HG02763 (cell line): ENCODE measurements around the gene ANKMY2.

Experiments
- ATAC-seq: cut with Tn5 transposase; IDR thresholded peaks from one replicate; pipeline ENCODE4 v1.9.1; 2021; ENCODE audit warnings: mild to moderate bottlenecking, moderate library complexity; ENCODE audit not compliant: unreplicated experiment

Gene ANKMY2

DNA sequence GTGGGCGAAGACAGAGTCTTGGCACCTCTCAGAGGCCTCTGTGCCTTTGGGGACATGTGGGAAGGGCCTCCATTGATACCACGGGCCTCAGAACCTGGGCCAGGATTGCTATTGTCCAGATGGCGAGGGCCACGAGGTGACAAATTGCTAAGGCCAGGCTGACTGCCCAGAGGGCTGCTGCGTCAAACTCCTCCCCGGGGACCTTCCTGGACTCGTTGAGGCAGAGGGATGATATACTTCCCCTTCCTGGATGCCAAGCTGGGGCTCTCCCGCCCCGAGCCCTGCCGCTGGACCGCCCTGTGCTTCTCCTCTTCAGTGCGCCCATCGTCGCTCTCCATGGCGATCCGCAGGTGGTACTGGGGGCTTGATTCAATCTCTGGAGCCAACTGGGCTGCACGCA, 60.0 kb downstream of the ANKMY2 start:
- no peak for ATAC-seq

DNA sequence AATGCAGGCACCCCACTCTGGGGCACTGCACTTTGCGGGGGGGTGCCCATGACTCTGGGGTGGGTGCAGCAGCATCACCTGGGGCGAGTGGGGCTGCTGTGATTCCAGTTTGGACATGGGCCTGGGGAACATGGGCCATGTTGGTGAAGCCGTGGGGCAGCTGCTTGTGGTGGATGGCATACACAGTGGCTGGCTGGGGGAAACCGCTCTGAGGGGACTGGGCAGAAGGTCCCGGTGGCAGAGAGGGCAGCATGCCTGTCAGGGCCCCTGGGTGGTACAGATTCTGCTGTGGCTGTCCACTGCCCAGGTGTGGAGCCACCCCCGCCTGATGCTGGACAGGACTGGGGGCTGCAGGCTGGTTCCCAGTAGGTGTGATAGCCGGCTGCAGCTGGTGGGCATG, 61.7 kb downstream of the ANKMY2 start:
- no peak for ATAC-seq

DNA sequence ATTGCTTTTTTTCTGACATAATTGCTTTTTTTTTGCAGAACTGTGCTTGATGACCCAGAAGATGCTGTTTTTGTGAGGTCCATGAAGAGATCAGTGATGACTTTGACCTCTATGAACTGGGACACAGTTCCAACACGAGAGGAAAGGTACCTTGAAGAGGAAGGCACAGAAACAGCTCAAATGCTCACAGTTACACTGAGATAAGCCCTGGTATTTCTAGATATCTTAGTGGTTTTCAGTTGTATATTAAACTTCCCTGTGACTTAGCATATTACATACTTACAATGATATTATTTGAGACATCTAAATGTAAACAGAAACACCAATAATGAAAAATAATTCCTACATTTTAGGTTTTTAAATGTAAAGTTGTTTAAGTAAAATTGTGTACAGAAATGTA, 64.3 kb downstream of the ANKMY2 start:
- ATAC-seq = no peak

DNA sequence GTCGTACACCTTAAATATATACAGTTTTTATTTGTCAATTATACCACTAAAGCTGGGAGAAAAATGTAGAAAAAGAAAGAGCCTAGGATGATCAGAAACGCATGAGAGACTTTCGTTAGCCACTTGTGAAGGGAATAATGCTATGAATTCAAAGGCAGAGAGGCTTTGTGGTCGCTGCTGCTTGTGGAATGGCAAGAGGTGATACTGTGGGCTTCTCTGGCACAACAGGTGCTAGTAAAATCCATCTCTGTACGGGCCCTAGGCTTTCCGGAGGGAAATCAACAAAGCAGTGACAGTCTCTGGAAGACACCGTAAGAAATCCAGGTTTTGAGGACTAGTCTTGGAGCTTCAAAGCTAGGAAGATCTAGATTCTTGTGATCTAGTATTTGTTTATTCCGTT, 66.3 kb downstream of the ANKMY2 start:
- ATAC-seq = no peak

DNA sequence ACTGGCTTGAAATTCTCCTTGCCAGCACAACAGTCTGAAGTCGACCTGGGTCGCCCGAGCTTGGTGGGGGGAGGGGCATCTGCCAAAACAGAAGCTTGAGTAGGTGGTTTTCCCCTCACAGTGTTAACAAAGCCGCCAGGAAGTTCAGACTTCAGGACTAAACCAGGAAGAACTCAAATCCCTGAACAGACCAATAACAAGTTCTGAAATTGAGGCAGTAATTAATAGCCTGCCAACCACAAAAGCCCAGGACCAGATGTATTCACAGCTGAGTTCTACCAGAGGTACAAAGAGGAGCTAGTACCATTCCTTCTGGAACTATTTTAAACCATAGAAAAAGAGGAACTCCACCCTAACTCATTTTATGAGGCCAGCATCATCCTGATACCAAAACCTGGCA, 73.6 kb downstream of the ANKMY2 start:
- no peak for ATAC-seq

DNA sequence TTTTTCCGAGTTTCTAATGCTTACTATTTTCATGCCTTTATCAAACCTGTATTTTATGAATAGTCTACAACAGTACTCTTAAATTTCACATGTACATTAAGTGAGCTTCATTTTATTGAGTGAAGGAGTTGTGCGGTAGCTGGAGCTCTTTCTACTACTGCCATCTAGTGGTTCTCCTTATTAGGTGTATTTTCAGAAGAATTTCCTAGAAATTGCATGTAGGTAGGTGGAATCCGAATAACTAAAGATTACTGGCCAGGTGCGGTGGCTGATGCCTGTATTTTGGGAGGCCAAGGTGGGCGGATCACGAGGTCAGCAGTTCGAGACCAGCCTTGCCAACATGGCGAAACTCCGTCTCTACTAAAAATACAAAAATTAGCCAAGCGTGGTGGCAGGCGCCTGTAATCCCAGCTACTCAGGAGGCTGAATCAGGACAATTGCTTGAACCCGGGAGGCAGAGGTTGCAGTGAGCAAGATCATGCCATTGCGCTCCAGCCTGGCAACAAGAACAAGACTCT, 80.6 kb downstream of the ANKMY2 start:
- ATAC-seq = peak; percentile 67

DNA sequence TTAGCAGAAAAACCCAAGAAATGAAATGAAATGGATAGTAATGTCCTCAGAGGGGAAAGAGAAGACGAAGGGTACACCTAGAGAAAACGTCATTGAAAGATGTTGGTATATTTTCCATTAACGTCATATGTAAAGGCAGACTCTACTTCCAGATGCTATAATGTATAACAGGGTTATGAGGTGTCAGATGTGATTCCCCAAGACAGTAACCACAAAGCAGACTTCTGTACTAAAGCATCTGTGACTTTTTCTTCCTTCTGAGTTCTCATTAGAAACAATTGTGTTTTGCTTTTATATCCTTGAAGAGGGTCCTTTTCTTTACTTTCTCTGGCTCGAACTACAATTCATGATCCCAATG, 81.6 kb downstream of the ANKMY2 start:
- no peak for ATAC-seq

DNA sequence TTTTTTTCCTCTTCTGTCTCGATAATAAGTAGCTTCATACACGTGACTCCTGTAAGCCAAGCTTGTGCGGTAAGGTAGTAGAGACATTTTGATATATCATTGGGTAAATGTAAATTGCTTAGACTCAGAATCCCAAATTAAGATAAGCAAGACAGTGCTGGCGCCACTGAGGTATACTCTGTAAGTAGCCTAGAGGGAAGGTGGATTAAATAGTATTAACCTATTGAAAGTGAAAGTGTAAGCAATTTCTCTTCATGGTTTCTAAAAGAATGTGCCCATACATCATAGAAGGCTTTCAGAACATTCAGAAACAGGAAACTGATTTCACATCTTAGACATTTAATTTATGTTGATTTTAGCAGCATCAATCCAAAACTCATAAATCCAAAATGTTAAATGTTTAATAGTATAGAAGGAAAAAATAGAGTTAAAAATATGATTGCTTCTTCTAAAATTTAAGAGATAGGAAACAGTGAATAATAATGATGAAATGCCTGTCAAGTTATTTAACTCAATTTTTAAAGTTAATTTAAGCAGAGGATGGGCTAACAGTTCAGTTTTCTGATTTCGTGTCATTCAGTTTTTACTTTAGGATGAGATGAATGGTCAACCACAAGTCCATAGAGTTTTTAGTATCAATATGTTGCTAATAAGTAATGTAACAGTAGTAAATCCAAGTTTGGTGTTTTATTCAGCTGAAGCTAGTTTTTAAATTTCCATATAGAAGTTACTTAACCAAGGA, 82.1 kb downstream of the ANKMY2 start:
- peak; percentile 62 for ATAC-seq

DNA sequence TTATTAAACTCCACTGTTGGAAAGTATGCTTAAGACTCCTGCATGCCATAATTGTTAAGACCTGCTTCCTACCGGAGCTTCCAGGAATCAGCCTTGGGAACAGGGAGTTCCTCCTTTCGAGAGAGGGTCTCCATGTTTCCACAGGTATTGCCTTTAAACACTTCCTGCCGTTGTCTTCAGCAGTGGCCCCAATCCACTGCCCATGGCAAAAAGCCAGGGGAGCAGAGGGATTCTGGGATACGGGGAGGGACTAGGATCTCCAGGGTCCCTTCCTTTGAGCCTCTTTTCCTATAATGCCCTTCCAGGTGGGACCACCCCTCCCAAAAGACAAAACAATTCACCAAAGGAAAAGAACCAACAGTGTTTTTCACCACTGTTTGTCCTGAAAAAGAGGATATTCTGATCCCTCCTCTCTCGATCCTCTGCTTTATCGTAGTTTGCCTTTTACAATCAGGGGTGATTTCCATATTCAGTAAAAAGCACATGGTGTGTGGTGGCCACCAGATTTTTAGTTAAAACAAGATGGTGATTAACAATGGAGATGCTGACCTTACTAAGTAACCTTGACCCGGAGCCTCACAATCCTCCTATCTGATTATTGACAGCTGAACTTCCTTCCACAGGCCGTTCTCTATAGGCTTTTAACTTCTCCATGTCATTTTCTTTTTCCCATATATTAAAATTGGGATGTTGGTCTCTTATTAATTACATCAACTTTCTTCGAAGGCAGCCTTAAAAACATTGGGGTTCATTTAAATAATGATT, 82.9 kb downstream of the ANKMY2 start:
- ATAC-seq = no peak

DNA sequence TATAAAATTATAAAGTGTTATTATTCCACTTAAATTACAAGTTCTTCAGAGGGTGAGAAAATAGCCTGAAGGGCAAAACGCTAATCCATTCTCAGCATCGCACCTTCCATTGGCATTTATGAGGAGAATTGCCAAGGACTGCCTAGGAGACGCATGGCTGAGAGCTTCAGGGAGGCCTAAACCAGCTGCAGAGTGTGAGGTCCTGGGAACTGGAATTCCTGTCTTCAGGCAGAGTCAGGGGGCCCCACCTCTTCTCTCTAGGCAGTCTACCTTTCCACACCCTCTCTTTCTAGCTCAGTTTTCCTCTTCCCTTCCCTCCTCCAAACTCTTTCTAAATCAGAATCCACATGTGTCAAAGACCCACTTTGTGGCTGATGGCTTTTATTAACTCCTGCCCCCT, 83.6 kb downstream of the ANKMY2 start:
- ATAC-seq = no peak

DNA sequence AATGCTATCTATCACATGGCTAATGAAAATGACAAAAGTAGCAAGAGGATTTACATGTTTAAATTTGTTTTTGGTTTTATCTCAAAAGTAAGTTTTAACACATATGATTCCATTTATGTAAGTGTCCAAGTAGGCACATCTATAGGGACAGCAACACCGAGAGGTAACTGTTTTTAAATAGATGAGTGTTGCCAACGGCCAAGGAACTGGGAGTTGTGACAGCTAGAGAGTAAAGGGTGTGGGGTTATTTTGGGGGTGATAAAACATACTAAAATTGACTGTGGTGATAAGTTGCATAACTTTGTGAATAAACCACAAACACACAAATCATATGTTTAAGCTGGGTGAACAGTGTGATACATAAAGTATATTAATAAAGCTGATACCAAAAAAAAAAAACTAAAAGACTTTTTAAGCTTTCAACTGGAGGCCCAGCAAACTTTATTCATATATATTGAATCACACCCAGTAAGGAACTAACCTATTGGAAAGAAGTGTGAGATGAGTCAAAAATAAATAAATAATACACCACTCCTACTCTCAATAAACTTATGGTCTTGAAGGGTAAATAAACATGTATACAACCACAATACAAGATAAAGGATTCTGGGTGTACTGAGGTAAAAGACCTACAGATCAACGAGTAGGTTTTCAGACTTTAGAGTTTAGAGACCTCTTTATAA, 85.9 kb downstream of the ANKMY2 start:
- no peak for ATAC-seq

DNA sequence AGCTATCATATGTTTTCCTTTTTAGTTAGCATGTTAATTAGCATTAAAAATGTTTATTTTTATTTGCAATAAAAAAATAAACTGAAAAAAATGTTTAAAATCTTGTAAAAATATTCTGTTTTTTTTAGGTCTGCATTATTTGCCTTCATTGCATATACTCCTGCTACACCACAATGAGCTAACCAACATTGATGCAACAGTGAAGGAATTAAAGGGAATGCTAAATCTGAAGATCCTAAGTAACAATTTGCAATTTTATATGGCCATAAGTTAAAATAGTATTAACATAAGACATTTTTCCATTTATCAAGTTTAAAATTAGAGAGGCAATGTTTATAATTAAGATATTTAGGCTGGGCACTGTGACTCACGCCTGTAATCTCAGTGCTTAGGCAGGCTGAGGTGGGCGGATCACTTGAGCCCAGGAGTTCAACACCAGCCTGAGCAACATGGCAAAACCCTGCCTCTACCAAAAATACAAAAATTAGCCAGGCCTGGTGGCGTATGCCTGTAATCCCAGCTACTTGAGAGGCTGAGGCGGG, 86.7 kb downstream of the ANKMY2 start:
- ATAC-seq = no peak

DNA sequence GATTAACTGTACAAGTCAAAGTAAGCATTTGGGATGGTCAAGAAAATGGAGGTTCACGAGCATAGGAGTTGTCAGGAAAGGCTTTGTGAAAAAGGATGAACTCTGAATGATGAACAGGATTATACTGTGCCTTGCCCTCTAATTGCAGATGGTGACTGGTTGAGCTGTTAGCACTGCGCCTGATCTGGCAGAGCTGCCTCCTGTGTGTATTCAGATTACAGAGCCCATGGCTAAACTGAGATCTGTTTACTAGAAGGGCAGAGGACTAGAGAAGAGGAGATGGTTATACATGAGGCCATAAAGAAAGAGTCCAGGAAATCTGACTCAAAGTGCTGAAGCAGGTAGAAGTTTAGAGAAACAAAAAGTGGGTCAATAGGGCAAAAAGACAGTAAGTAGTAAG, 89.2 kb downstream of the ANKMY2 start:
- ATAC-seq = no peak

DNA sequence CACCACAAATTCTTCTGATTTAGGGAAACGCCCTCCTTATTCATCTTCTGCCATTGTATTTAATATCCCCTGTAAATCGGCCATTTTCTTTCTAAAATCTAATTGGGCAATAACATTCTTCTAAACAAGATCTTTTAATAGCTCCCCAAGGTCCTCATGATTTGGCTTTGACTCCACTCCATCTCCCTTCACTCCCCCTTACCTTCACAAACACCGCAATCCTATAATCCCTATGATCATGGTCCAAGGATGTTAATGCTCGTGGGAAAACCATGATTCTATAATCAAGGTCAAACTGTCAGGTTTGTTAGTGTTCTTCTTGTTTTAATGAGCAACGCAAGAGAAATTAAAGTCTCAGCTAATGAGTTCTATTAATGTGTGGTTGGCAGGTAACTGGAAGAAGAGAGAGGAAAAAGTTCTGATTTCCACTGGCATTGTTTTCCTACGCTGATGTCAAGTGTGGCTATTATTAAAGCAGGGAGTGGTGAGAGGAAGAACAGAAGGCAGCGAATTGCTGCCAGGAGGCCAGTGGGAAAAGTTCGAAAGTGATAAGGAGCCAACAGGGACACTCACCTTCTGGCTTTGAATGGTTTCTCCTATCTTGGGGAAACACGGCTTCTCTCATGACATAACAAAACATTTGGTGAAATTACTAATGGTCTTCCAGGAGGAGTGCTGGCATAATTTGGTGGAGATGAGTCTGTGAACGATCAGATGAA, 90.9 kb downstream of the ANKMY2 start:
- no peak for ATAC-seq

DNA sequence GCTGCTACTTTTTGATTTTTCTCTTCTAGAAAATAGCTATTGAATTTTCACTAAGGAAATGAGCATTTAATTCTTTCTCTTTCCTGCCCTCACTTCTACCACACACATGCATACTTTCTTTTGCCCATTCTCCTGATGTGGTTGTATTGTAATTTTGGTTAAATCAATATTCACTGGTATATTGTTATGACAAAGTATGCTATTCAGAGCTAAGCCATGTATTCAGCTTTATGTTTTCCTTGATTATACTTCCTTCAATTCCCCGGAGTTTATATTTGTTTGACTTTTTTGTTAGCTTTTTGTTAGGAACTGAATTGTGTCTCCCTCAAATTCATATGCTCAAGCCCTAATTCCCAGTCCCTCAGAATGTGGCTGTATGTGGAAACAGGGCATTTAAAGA, 94.9 kb downstream of the ANKMY2 start:
- no peak for ATAC-seq
